Endodermal cell (in vitro differentiated cells): ENCODE results near the gene TSPAN18. TPM values are rescaled to one million over a fixed set of nuclear protein-coding genes. Genes with fewer than 3 reads are reported as not detected.
A peak's percentile ranks its signal among the peaks of the same experiment; 100 is the strongest.

ENCODE experiments used
- DNase-seq: peaks from one replicate; pipeline ENCODE4 v3.0.0-alpha.2; 2017
- H3K27ac ChIP-seq: 2 replicates; pipeline ENCODE4 v1.5.1; 2013; ENCODE audit warnings: mild to moderate bottlenecking, low read depth, low read length, moderate library complexity
- H3K27me3 ChIP-seq: 2 replicates; pipeline ENCODE4 v1.6.1; 2013; ENCODE audit warnings: mild to moderate bottlenecking, low read length, moderate library complexity; ENCODE audit not compliant: insufficient read depth, control insufficient read depth, poor library complexity, severe bottlenecking
- H3K36me3 ChIP-seq: 2 replicates; pipeline ENCODE4 v1.7.0; 2013; ENCODE audit warnings: mild to moderate bottlenecking, low read length, moderate library complexity; ENCODE audit not compliant: control insufficient read depth, insufficient read depth
- H3K4me1 ChIP-seq: one replicate; pipeline ENCODE4 v1.7.0; 2013; ENCODE audit warnings: low read length; ENCODE audit not compliant: control insufficient read depth, insufficient read depth
- H3K4me3 ChIP-seq: 2 replicates; pipeline ENCODE4 v1.5.1; 2013; ENCODE audit warnings: mild to moderate bottlenecking, low read length, moderate library complexity
- H3K9ac ChIP-seq: 2 replicates; pipeline ENCODE4 v1.6.1; 2013; ENCODE audit warnings: mild to moderate bottlenecking, low read length, moderate library complexity; ENCODE audit not compliant: poor library complexity, severe bottlenecking; ENCODE audit errors: extremely low read depth
- H3K9me3 ChIP-seq: 2 replicates; pipeline ENCODE4 v1.6.1; 2013; ENCODE audit warnings: mild to moderate bottlenecking, low read length, moderate library complexity; ENCODE audit not compliant: control insufficient read depth
- H3K27ac Mint-ChIP-seq: 2 replicates; pipeline ENCODE4 v1.8.0; 2020; ENCODE audit warnings: mixed read lengths
- H3K27me3 Mint-ChIP-seq: 2 replicates; pipeline ENCODE4 v1.8.0; 2021; ENCODE audit warnings: mild to moderate bottlenecking, mixed read lengths; ENCODE audit not compliant: insufficient read depth
- H3K36me3 Mint-ChIP-seq: 2 replicates; pipeline ENCODE4 v1.8.0; 2020; ENCODE audit warnings: low read depth, mixed read lengths
- H3K4me1 Mint-ChIP-seq: 2 replicates; pipeline ENCODE4 v1.8.0; 2020; ENCODE audit warnings: mixed read lengths
- H3K4me3 Mint-ChIP-seq: 2 replicates; pipeline ENCODE4 v1.8.0; 2020; ENCODE audit warnings: mild to moderate bottlenecking, moderate library complexity, mixed read lengths
- H3K9me3 Mint-ChIP-seq: 2 replicates; pipeline ENCODE4 v1.8.0; 2020; ENCODE audit warnings: mild to moderate bottlenecking, mixed read lengths
- CTCF ChIP-seq: fragments of 200-600 bp; sonication (generic); conservative IDR thresholded peaks from 2 replicates; pipeline ENCODE4 v1.5.0; 2021; ENCODE audit warnings: antibody characterized with exemption, mild to moderate bottlenecking
- WGBS, 2 experiments: methylation state at CpG; one replicate each; pipeline versions ENCODE4 v1.1.5 to v1.1.7; 2013; ENCODE audit warnings: missing lambda C conversion rate in 2 of 2, mixed read lengths in 1 of 2; ENCODE audit not compliant: insufficient coverage in 1 of 2, insufficient read length in 1 of 2; 5-methylcytosine and 5-hydroxymethylcytosine counted together
- total RNA-seq, 2 donors: library from RNA; stranded (reverse); fragmentation: NEBNext Ultra II Directional in 1 of 2; extraction: Animal tissue kit (Norgen Biotek cat#: 25700) in 1 of 2; gene quantifications; 2 replicates in 1 of 2; 3 replicates in 1 of 2; pipeline ENCODE4 v1.2.1, GENCODE V29; 2021

Gene TSPAN18
- total RNA-seq, 2 donors from 2014 or later, result 28.0 to 28.7 TPM

GRCh38 chr11:44770401-44770800 lies 43.6 kb downstream of the TSPAN18 start:
- Mint-ChIP-seq H3K36me3 (peaks cover 14% of the 10 kb centered on the region), H3K9me3 (peaks cover 17% of the 10 kb centered on the region), H3K4me1 (peaks cover 15% of the 10 kb centered on the region), H3K27ac (no peak overlapping the region), H3K27me3 (peaks cover 14% of the 10 kb centered on the region), H3K4me3 (no peak overlapping the region)
- 83 to 86% methylated on average over 1 of the region's 1 CpG for WGBS, 2 experiments
- H3K9me3 ChIP-seq, result peaks cover 18% of the 10 kb centered on the region
- H3K4me3 ChIP-seq, result no peak overlapping the region
- peak; percentile 28 for DNase-seq
- H3K27ac ChIP-seq, result no peak overlapping the region
- no peaks in the 10 kb centered on the region for H3K27me3 ChIP-seq
- no peak overlapping the region for H3K9ac ChIP-seq
- peaks cover 10% of the 10 kb centered on the region for H3K36me3 ChIP-seq
- H3K4me1 ChIP-seq, result peaks cover 8% of the 10 kb centered on the region
- TF ChIP-seq CTCF, result no peak

GRCh38 chr11:44771252-44771734 lies 44.5 kb downstream of the TSPAN18 start:
- Histone ChIP-seq H3K36me3 (peaks cover 10% of the 10 kb centered on the region), H3K4me1 (peaks cover 2% of the 10 kb centered on the region), H3K9ac (no peak overlapping the region), H3K9me3 (peaks cover 18% of the 10 kb centered on the region), H3K27me3 (no peaks in the 10 kb centered on the region), H3K4me3 (no peak overlapping the region), H3K27ac (no peak overlapping the region)
- no peak for TF ChIP-seq CTCF
- no peak overlapping the region for H3K4me3 Mint-ChIP-seq
- H3K4me1 Mint-ChIP-seq, result peaks cover 8% of the 10 kb centered on the region
- DNase-seq, result no peak
- H3K9me3 Mint-ChIP-seq, result peaks cover 17% of the 10 kb centered on the region
- H3K27me3 Mint-ChIP-seq, result peaks cover 12% of the 10 kb centered on the region
- H3K27ac Mint-ChIP-seq, result no peak overlapping the region
- peaks cover 14% of the 10 kb centered on the region for H3K36me3 Mint-ChIP-seq

GRCh38 chr11:44771841-44772240 lies 45.1 kb downstream of the TSPAN18 start:
- no peak overlapping the region for H3K4me3 Mint-ChIP-seq
- H3K27ac ChIP-seq, result no peak overlapping the region
- H3K4me3 ChIP-seq, result no peak overlapping the region
- H3K4me1 Mint-ChIP-seq, result peaks cover 4% of the 10 kb centered on the region
- H3K4me1 ChIP-seq, result no peaks in the 10 kb centered on the region
- H3K27me3 ChIP-seq, result no peaks in the 10 kb centered on the region
- no peak overlapping the region for H3K9ac ChIP-seq
- peaks cover 18% of the 10 kb centered on the region for H3K9me3 ChIP-seq
- no peak overlapping the region for H3K27ac Mint-ChIP-seq
- peak; percentile 9 for DNase-seq
- peaks cover 14% of the 10 kb centered on the region for H3K36me3 Mint-ChIP-seq
- peaks cover 11% of the 10 kb centered on the region for H3K27me3 Mint-ChIP-seq
- H3K9me3 Mint-ChIP-seq, result peaks cover 17% of the 10 kb centered on the region
- WGBS, 2 experiments, result 95 to 96% methylated on average over 3 of the region's 3 CpGs
- no peak for TF ChIP-seq CTCF
- peaks cover 10% of the 10 kb centered on the region for H3K36me3 ChIP-seq
